ENCODE data around the gene SPRED2. TPM values are rescaled to one million over a fixed set of nuclear protein-coding genes. Genes with fewer than 3 reads are reported as not detected.

Gene SPRED2
- total RNA-seq, 1 experiment from 2014 or later, result 33.3 TPM

- TF ChIP-seq CTCF (IDR thresholded peaks at IDR 0.05; ENCODE audit: unreplicated experiment), result no peak
- H3K4me1 Mint-ChIP-seq (ENCODE audit: low read depth, unreplicated experiment), result peaks cover 9% of the 10 kb centered on the region
- peaks cover 24% of the 10 kb centered on the region for H3K27me3 Mint-ChIP-seq (ENCODE audit: unreplicated experiment)
- H3K4me3 Mint-ChIP-seq (ENCODE audit: low read depth, unreplicated experiment), result no peak overlapping the region
- BruUV-seq (replicated peaks), result no TSS peak
- no peak for DNase-seq
- no peaks in the 10 kb centered on the region for H3K36me3 Mint-ChIP-seq (ENCODE audit: insufficient read depth, unreplicated experiment)
- intact Hi-C loops (cut with micrococcal nuclease; ENCODE audit: unreplicated experiment), result no loop called here
- no peak overlapping the region for H3K27ac Mint-ChIP-seq (ENCODE audit: unreplicated experiment)
- H3K9me3 Mint-ChIP-seq (ENCODE audit: low read depth, unreplicated experiment), result peaks cover under 1% of the 10 kb centered on the region
- CTCF ChIA-PET, result no interaction called here
Measured at GRCh38 chr2:65456064-65456463, 23.7 kb upstream of the SPRED2 start.

- H3K4me3 Mint-ChIP-seq (ENCODE audit: low read depth, unreplicated experiment), result no peak overlapping the region
- no peak overlapping the region for H3K27ac Mint-ChIP-seq (ENCODE audit: unreplicated experiment)
- no peak for TF ChIP-seq CTCF (IDR thresholded peaks at IDR 0.05; ENCODE audit: unreplicated experiment)
- peaks cover 19% of the 10 kb centered on the region for H3K4me1 Mint-ChIP-seq (ENCODE audit: low read depth, unreplicated experiment)
- BruUV-seq (replicated peaks), result no TSS peak
- peaks cover 3% of the 10 kb centered on the region for H3K9me3 Mint-ChIP-seq (ENCODE audit: low read depth, unreplicated experiment)
- CTCF ChIA-PET, result no interaction called here
- intact Hi-C loops (cut with micrococcal nuclease; ENCODE audit: unreplicated experiment), result no loop called here
- no peak for DNase-seq
- H3K27me3 Mint-ChIP-seq (ENCODE audit: unreplicated experiment), result peaks cover 6% of the 10 kb centered on the region
- H3K36me3 Mint-ChIP-seq (ENCODE audit: insufficient read depth, unreplicated experiment), result no peaks in the 10 kb centered on the region
Measured at GRCh38 chr2:65453916-65454315, 21.5 kb upstream of the SPRED2 start.

- CTCF ChIA-PET, result no interaction called here
- peaks cover 19% of the 10 kb centered on the region for H3K4me1 Mint-ChIP-seq (ENCODE audit: low read depth, unreplicated experiment)
- intact Hi-C loops (cut with micrococcal nuclease; ENCODE audit: unreplicated experiment), result no loop called here
- no peak overlapping the region for H3K27ac Mint-ChIP-seq (ENCODE audit: unreplicated experiment)
- DNase-seq, result no peak
- no peaks in the 10 kb centered on the region for H3K36me3 Mint-ChIP-seq (ENCODE audit: insufficient read depth, unreplicated experiment)
- TF ChIP-seq CTCF (IDR thresholded peaks at IDR 0.05; ENCODE audit: unreplicated experiment), result no peak
- H3K4me3 Mint-ChIP-seq (ENCODE audit: low read depth, unreplicated experiment), result no peak overlapping the region
- BruUV-seq (replicated peaks), result no TSS peak
- H3K27me3 Mint-ChIP-seq (ENCODE audit: unreplicated experiment), result no peaks in the 10 kb centered on the region
- H3K9me3 Mint-ChIP-seq (ENCODE audit: low read depth, unreplicated experiment), result peaks cover 6% of the 10 kb centered on the region
Measured at GRCh38 chr2:65452150-65452895, 19.9 kb upstream of the SPRED2 start.

- Mint-ChIP-seq H3K27me3 (ENCODE audit: unreplicated experiment) (no peaks in the 10 kb centered on the region), H3K4me1 (ENCODE audit: low read depth, unreplicated experiment) (peaks cover 19% of the 10 kb centered on the region), H3K27ac (ENCODE audit: unreplicated experiment) (no peak overlapping the region), H3K36me3 (ENCODE audit: insufficient read depth, unreplicated experiment) (no peaks in the 10 kb centered on the region), H3K4me3 (ENCODE audit: low read depth, unreplicated experiment) (no peak overlapping the region), H3K9me3 (ENCODE audit: low read depth, unreplicated experiment) (peaks cover 6% of the 10 kb centered on the region)
- no TSS peak for BruUV-seq (replicated peaks)
- no peak for TF ChIP-seq CTCF (IDR thresholded peaks at IDR 0.05; ENCODE audit: unreplicated experiment)
- CTCF ChIA-PET, result no interaction called here
- DNase-seq, result no peak
- intact Hi-C loops (cut with micrococcal nuclease; ENCODE audit: unreplicated experiment), result no loop called here
Measured at GRCh38 chr2:65450810-65451209, 18.4 kb upstream of the SPRED2 start.
